Subcutaneous adipose tissue (tissue), 4 donors: ENCODE data around the gene TCP11. TPM values are rescaled to one million over a fixed set of nuclear protein-coding genes. Genes with fewer than 3 reads are reported as not detected.

ENCODE experiments used
- total RNA-seq, 4 donors: library from RNA; depleted of rRNA; stranded (reverse); fragments of >200 nt; gene quantifications; one replicate each; pipeline ENCODE4 v1.1.0, GENCODE V29; 2016
- TF ChIP-seq, protein P1 (sequence below): fragments of 450-650 bp; IDR thresholded peaks from one replicate; pipeline ENCODE4 v1.5.1; 2016; ENCODE audit warnings: low read depth, mild to moderate bottlenecking, control low read depth, antibody characterized with exemption, moderate library complexity

Gene TCP11
- total RNA-seq, 4 donors from 2014 or later, result not detected

DNA sequence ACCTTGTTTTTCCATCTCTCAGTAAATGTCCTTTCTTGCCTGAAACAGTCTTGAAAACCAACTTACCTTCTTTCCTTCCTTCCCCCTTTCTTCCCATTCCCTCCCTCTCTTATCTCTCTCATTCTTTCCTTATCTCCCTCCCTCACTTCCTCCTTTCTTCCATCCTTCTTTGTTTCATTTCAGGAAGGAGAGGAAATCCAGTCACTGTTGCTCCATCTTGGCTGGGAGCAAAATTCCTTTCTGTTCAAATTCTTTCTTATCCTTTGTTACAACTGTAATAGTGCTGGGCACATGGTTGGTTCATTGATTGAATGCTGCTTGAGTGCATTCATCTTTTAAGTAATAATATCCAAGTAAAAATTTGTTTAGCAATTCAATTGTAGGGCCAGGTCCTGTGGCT lies 17.4 kb upstream of the TCP11 start:
- TF ChIP-seq, protein P1, sequence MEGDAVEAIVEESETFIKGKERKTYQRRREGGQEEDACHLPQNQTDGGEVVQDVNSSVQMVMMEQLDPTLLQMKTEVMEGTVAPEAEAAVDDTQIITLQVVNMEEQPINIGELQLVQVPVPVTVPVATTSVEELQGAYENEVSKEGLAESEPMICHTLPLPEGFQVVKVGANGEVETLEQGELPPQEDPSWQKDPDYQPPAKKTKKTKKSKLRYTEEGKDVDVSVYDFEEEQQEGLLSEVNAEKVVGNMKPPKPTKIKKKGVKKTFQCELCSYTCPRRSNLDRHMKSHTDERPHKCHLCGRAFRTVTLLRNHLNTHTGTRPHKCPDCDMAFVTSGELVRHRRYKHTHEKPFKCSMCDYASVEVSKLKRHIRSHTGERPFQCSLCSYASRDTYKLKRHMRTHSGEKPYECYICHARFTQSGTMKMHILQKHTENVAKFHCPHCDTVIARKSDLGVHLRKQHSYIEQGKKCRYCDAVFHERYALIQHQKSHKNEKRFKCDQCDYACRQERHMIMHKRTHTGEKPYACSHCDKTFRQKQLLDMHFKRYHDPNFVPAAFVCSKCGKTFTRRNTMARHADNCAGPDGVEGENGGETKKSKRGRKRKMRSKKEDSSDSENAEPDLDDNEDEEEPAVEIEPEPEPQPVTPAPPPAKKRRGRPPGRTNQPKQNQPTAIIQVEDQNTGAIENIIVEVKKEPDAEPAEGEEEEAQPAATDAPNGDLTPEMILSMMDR, result no peak

DNA sequence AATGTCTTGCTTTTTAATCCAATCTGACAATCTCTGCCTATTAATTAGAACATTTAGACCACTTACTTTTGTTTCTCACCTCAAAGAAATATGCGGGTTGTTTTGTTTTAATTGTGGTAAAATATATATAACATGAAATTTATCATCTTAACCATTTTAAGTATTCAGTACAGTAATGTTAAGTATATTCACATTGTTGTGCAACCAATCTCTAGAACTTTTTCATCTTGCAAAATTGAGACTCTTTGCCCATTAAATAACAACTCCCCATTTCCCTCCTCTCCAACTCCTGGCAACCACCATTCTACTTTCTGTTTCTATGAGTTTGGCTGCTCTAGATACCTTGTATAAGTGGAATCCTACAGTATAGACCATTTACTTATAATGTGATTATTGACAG lies 13.8 kb upstream of the TCP11 start:
- TF ChIP-seq, protein P1, result no peak

DNA sequence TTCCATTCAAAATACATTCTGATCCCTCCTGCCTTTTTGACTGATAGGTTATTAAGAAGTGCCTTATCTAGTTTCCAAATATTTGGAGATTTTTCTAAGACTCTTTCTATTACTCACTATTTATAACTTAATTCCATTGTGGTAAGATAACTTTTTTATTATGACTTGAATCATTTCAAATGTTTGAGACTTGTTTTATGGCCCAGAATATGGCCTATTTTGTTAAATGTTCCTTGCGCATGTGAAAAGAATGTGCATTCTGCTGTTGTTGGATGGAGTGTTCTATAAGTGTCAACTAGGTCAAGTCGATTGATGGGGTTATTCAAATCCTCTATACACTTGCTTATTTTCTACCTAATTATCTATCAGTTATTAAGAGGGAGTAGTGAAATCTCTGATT lies 13.1 kb upstream of the TCP11 start:
- TF ChIP-seq, protein P1, result no peak

GRCh38 chr6:35152067-35152707 lies 11.0 kb upstream of the TCP11 start:
- TF ChIP-seq, protein P1, result no peak

- TF ChIP-seq, protein P1, result no peak
Measured at GRCh38 chr6:35151466-35151865, 10.3 kb upstream of the TCP11 start.

DNA sequence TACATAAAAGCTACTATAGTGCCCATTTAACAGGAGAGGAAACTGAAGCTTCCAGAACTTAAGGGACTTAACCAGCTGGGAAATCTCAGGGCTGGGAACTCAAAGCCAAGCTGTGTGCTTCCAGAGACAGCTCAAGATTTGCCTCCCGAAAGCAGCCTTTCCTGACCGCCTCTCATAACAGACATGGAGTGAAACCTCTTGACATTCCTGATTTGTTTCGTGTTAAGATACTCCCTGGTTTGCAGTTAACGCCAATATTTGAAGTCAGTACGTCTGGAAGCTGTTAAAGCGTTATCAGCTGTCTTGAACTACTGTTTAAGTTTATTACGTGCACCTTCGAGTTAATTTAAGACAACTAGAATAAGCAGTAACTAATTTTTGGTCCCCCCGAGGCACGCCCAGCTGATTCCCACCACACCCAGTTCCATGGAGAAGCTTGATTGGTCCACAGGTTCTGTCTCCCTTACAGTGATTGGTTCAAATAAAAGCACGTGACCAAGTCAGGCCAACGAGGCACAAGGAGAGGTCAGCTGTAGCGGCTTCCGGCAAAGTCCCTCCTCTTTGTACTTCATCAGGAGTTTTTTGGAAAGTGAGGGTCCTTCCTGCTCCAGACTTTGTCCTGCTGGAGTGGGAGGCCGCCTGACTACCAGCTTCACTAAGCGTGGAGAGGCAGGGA lies 8.9 kb upstream of the TCP11 start:
- TF ChIP-seq, protein P1, result no peak

- TF ChIP-seq, protein P1, result no peak
Measured at GRCh38 chr6:35148167-35148741, 7.1 kb upstream of the TCP11 start.
